B cell (primary cell): ENCODE measurements around the gene BIK. TPM values are rescaled to one million over a fixed set of nuclear protein-coding genes. Genes with fewer than 3 reads are reported as not detected.

ENCODE experiments used
- ATAC-seq: fragments of 200-7000 bp; cut with Tn5 transposase; one replicate; pipeline ENCODE4 v1.10.0; 2021; ENCODE audit warnings: low read depth, mild to moderate bottlenecking, moderate number of reproducible peaks, moderate library complexity
- CTCF ChIA-PET: fragments of 350-600 bp; sonication (Branson Sonifier 250); formaldehyde crosslinking; loops from one replicate; lab custom pipeline; 2021; ENCODE audit warnings: antibody characterized with exemption, inconsistent platforms; lab: Charles Lee
- POLR2A ChIA-PET: fragments of 350-600 bp; sonication (Branson Sonifier 250); formaldehyde crosslinking; loops from one replicate; lab custom pipeline; 2021; ENCODE audit warnings: antibody characterized with exemption; lab: Charles Lee
- DNase-seq: peaks from one replicate; pipeline ENCODE4 v3.0.0; 2013
- H2AFZ ChIP-seq: 2 replicates; pipeline ENCODE4 v1.6.1; 2012; ENCODE audit warnings: mild to moderate bottlenecking, low read depth, low read length; ENCODE audit not compliant: insufficient read depth, poor library complexity, severe bottlenecking
- H3K27ac ChIP-seq, 2 donors: 1 replicate in 1 of 2; 2 replicates in 1 of 2; pipeline ENCODE4 v1.5.1; 2012 to 2013; ENCODE audit warnings: low read length in 2 of 2, mild to moderate bottlenecking in 2 of 2, moderate library complexity in 1 of 2
- H3K27me3 ChIP-seq, 4 experiments: fragments of 200-600 bp in 1 of 4; sonication (generic) in 1 of 4; replicated peaks in 1 of 4; 1 replicate in 2 of 4; 2 replicates in 2 of 4; pipeline versions ENCODE4 v1.6.1 to v1.7.0; 2013 to 2016; ENCODE audit warnings: low read length in 3 of 4, mild to moderate bottlenecking in 2 of 4, mixed read lengths in 1 of 4, moderate library complexity in 1 of 4; ENCODE audit not compliant: insufficient read depth in 4 of 4, control insufficient read depth in 3 of 4; ENCODE audit errors: control extremely low read depth in 1 of 4
- H3K36me3 ChIP-seq, 2 experiments: replicated peaks in 1 of 2; 1 replicate in 1 of 2; 2 replicates in 1 of 2; pipeline versions ENCODE4 v1.6.1 to v1.7.1; 2013; ENCODE audit warnings: low read length in 1 of 2; ENCODE audit not compliant: insufficient read depth in 2 of 2, control insufficient read depth in 1 of 2; ENCODE audit errors: control extremely low read depth in 1 of 2, extremely low read depth in 1 of 2
- H3K4me1 ChIP-seq, 2 donors: fragments of 200-600 bp in 1 of 2; sonication (generic) in 1 of 2; 1 replicate in 1 of 2; 2 replicates in 1 of 2; pipeline versions ENCODE4 v1.5.1 to v1.6.1; 2013 to 2017; ENCODE audit warnings: low read length in 2 of 2; ENCODE audit not compliant: control insufficient read depth in 2 of 2, insufficient read depth in 2 of 2
- H3K4me2 ChIP-seq: replicated peaks from 2 replicates; pipeline ENCODE3; 2012; ENCODE audit warnings: mild to moderate bottlenecking, low read depth, low read length; ENCODE audit not compliant: poor library complexity, severe bottlenecking
- H3K4me3 ChIP-seq, 5 experiments: fragments of 200-600 bp in 1 of 5; sonication (generic) in 1 of 5; 1 replicate in 3 of 5; 2 replicates in 2 of 5; pipeline versions ENCODE4 v1.5.1 to v1.7.0; 2011 to 2016; ENCODE audit warnings: low read length in 4 of 5, mild to moderate bottlenecking in 4 of 5, low read depth in 2 of 5, control low read depth in 1 of 5, moderate library complexity in 1 of 5; ENCODE audit not compliant: insufficient read depth in 1 of 5; ENCODE audit errors: control extremely low read depth in 1 of 5, extremely low read depth in 1 of 5
- H3K79me2 ChIP-seq: fragments of 200-600 bp; sonication (generic); one replicate; pipeline ENCODE4 v1.6.0; 2016; ENCODE audit warnings: low read length; ENCODE audit not compliant: control insufficient read depth, insufficient read depth
- H3K9ac ChIP-seq: fragments of 200-600 bp; sonication (generic); 2 replicates; pipeline ENCODE4 v1.6.1; 2017; ENCODE audit warnings: mild to moderate bottlenecking, low read length, moderate library complexity
- H3K9me3 ChIP-seq, 3 donors: one replicate each; pipeline versions ENCODE4 v1.6.1 to v1.7.1; 2013; ENCODE audit warnings: low read length in 2 of 3; ENCODE audit not compliant: control insufficient read depth in 2 of 3, insufficient read depth in 1 of 3; ENCODE audit errors: control extremely low read depth in 1 of 3
- H4K20me1 ChIP-seq: 2 replicates; pipeline ENCODE4 v1.6.0; 2012; ENCODE audit warnings: mild to moderate bottlenecking, low read length; ENCODE audit not compliant: insufficient read depth, control insufficient read depth, poor library complexity, severe bottlenecking
- H3K27ac Mint-ChIP-seq: one replicate; pipeline ENCODE4 v1.8.0; 2021; ENCODE audit warnings: mixed read lengths
- H3K27me3 Mint-ChIP-seq: one replicate; pipeline ENCODE4 v1.8.0; 2021; ENCODE audit warnings: mixed read lengths
- H3K4me1 Mint-ChIP-seq: one replicate; pipeline ENCODE4 v1.8.0; 2021; ENCODE audit warnings: mixed read lengths
- H3K4me3 Mint-ChIP-seq: one replicate; pipeline ENCODE4 v1.8.0; 2021; ENCODE audit warnings: mixed read lengths
- H3K9me3 Mint-ChIP-seq: one replicate; pipeline ENCODE4 v1.8.0; 2022; ENCODE audit warnings: mixed read lengths; ENCODE audit not compliant: insufficient read depth
- EZH2 ChIP-seq: IDR thresholded peaks from 2 replicates; pipeline ENCODE4 v1.6.1; 2012; ENCODE audit warnings: borderline replicate concordance, low read depth, mild to moderate bottlenecking, moderate library complexity, low read length; ENCODE audit not compliant: insufficient read depth, poor library complexity, severe bottlenecking
- WGBS: methylation state at CpG from one replicate; pipeline ENCODE4 v1.1.5; 2013; ENCODE audit warnings: missing lambda C conversion rate; ENCODE audit not compliant: insufficient coverage; 5-methylcytosine and 5-hydroxymethylcytosine counted together
- intact Hi-C: fragments of 100-400 bp; cut with micrococcal nuclease; formaldehyde crosslinking; loops from one replicate; pipeline ENCODE4 v1.10.0; 2022
- polyA plus RNA-seq: library from polyadenylated mRNA; depleted of rRNA; stranded (reverse); fragments of >200 nt; gene quantifications from 2 replicates; pipeline ENCODE4 v1.2.3, GENCODE V29; 2012
- total RNA-seq, 2 donors: library from RNA; stranded (reverse); fragments of 120-200 nt in 1 of 2; gene quantifications; 1 replicate in 1 of 2; 2 replicates in 1 of 2; pipeline versions ENCODE4 v1.2.3 to v1.2.4, GENCODE V29; 2013 to 2022
- TF ChIP-seq, protein P1 (sequence below): fragments of 200-600 bp; IDR thresholded peaks from one replicate; pipeline ENCODE4 v1.8.0; 2022; ENCODE audit warnings: antibody characterized with exemption, mild to moderate bottlenecking

The BIK gene
- total and polyA plus RNA-seq, 2 donors (not counting 1 experiment from before 2014, with no cell fraction given): 1.3 to 2.7 TPM

DNA sequence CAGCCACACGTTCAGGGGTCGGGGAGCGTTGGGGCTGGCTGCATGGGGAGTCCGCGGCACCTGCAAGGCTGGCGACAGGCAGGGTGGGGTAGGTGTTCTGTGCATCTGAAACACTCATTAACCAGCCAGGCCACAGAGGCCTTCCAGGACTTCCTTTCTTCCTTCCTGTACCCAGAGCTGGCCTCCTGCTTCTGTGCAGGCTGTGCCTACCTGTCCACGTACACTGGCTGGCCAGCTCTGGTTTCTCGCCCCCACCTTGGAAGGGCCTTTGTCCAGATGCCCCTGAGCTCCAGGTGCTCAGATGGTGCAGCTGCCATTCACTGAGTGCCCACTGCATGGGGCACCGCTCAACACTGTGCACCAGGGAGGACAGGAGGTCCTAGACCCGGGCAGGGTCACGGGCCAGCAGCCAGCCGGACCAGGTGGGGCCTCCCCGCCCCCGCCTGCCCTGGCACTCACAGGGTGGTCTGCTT is 60.5 kb downstream of the BIK start:
- H3K4me1 ChIP-seq: no peaks in the 10 kb centered on the region
- H3K9ac ChIP-seq: no peak overlapping the region
- H3K4me3 ChIP-seq: no peak overlapping the region
- no peak overlapping the region for H2AFZ ChIP-seq
- H3K27me3 Mint-ChIP-seq: no peaks in the 10 kb centered on the region
- ATAC-seq (no peak), DNase-seq (no peak)
- H3K79me2 ChIP-seq: no peaks in the 10 kb centered on the region
- TF ChIP-seq, protein P1, sequence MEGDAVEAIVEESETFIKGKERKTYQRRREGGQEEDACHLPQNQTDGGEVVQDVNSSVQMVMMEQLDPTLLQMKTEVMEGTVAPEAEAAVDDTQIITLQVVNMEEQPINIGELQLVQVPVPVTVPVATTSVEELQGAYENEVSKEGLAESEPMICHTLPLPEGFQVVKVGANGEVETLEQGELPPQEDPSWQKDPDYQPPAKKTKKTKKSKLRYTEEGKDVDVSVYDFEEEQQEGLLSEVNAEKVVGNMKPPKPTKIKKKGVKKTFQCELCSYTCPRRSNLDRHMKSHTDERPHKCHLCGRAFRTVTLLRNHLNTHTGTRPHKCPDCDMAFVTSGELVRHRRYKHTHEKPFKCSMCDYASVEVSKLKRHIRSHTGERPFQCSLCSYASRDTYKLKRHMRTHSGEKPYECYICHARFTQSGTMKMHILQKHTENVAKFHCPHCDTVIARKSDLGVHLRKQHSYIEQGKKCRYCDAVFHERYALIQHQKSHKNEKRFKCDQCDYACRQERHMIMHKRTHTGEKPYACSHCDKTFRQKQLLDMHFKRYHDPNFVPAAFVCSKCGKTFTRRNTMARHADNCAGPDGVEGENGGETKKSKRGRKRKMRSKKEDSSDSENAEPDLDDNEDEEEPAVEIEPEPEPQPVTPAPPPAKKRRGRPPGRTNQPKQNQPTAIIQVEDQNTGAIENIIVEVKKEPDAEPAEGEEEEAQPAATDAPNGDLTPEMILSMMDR: no peak
- no peak for TF ChIP-seq EZH2
- H3K36me3 ChIP-seq: peaks cover 0 to 38% of the 10 kb centered on the region in 2 experiments
- intact Hi-C loops: no loop called here
- H3K9me3 ChIP-seq: no peaks in the 10 kb centered on the region
- 83% methylated on average over 9 of the region's 14 CpGs for WGBS
- ChIA-PET CTCF (no interaction called here), POLR2A (no interaction called here)
- no peaks in the 10 kb centered on the region for H4K20me1 ChIP-seq
- no peaks in the 10 kb centered on the region for H3K4me1 Mint-ChIP-seq
- no peak overlapping the region for H3K4me3 Mint-ChIP-seq
- H3K4me2 ChIP-seq: no peak overlapping the region
- no peaks in the 10 kb centered on the region for H3K27me3 ChIP-seq
- H3K9me3 Mint-ChIP-seq: no peaks in the 10 kb centered on the region
- no peak overlapping the region for H3K27ac ChIP-seq
- H3K27ac Mint-ChIP-seq: no peak overlapping the region

DNA sequence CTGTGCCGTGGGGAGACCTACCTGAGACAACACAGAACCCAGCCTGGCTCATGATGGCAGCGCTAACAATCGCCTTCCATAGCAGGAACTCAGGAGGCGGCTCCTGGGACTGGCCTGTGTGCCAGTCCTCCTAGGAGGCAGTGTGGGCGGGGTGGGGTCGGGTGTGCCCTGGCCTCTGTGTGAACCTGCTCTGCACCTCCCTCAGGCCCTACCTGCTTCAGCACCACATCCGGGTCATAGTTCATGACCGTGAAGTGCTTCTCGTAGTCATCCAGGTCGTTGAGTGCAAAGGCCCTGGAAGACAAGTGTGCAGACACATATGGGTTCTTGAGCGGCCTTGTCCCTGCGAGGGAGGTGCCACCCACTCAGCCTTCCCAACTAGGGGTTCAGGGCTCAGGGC is 61.1 kb downstream of the BIK start:
- Histone ChIP-seq H3K79me2 (no peaks in the 10 kb centered on the region), H3K27me3 (no peaks in the 10 kb centered on the region), H3K4me3 (no peak overlapping the region), H3K36me3 (peaks cover 0 to 41% of the 10 kb centered on the region in 2 experiments), H3K9me3 (no peaks in the 10 kb centered on the region), H3K27ac (no peak overlapping the region), H2AFZ (no peak overlapping the region), H4K20me1 (no peaks in the 10 kb centered on the region), H3K9ac (no peak overlapping the region), H3K4me1 (no peaks in the 10 kb centered on the region), H3K4me2 (no peak overlapping the region)
- intact Hi-C loops: no loop called here
- no peak for DNase-seq
- Mint-ChIP-seq H3K4me1 (no peaks in the 10 kb centered on the region), H3K27ac (no peak overlapping the region), H3K27me3 (no peaks in the 10 kb centered on the region), H3K9me3 (no peaks in the 10 kb centered on the region), H3K4me3 (no peak overlapping the region)
- WGBS: 94% methylated on average over 12 of the region's 12 CpGs
- POLR2A ChIA-PET: no interaction called here
- TF ChIP-seq, protein P1: no peak
- no peak for TF ChIP-seq EZH2
- ATAC-seq: no peak
- CTCF ChIA-PET: no interaction called here
